ENCODE measurements around the gene FAM9A. TPM values are rescaled to one million over a fixed set of nuclear protein-coding genes. Genes with fewer than 3 reads are reported as not detected.

Gene FAM9A
- total RNA-seq, 1 experiment from 2014 or later: not detected

GRCh38 chrX:8834392-8834791 is 33.2 kb upstream of the FAM9A start:
- Histone ChIP-seq H2AFZ (ENCODE audit: low read length) (no peak overlapping the region), H4K20me1 (ENCODE audit: control insufficient read depth, insufficient read depth, insufficient read length) (no peaks in the 10 kb centered on the region), H3T11ph (ENCODE audit: low read length) (no peak overlapping the region), H2BK5ac (ENCODE audit: insufficient read length, low read length) (no peak overlapping the region), H3K18ac (ENCODE audit: insufficient read length, low read depth, low read length) (no peak overlapping the region), H3K27ac (ENCODE audit: insufficient read length, low read depth, low read length) (no peak overlapping the region), H3K23me2 (ENCODE audit: insufficient read length, low read depth, low read length, poor library complexity, severe bottlenecking) (no peaks in the 10 kb centered on the region), H3K23ac (ENCODE audit: insufficient read length, low read depth, low read length) (no peak overlapping the region), H3K9me3 (ENCODE audit: control insufficient read depth, low read depth, low read length) (no peaks in the 10 kb centered on the region), H4K5ac (ENCODE audit: insufficient read length, low read depth, low read length) (no peak overlapping the region), H3K56ac (ENCODE audit: insufficient read length, low read depth, low read length) (no peak overlapping the region), H3K4me2 (ENCODE audit: insufficient read depth, insufficient read length, low read length) (no peak overlapping the region), H2BK20ac (ENCODE audit: low read depth, low read length, poor library complexity, severe bottlenecking) (no peak overlapping the region), H3K4ac (ENCODE audit: low read depth, low read length) (no peak overlapping the region), H3K9ac (ENCODE audit: extremely low read depth, insufficient read length, low read length) (no peak overlapping the region), H3K79me2 (ENCODE audit: insufficient read depth, low read length) (no peaks in the 10 kb centered on the region), H4K91ac (ENCODE audit: insufficient read length, low read depth, low read length) (no peak overlapping the region), H3K14ac (ENCODE audit: insufficient read depth, low read length) (no peak overlapping the region), H2BK12ac (ENCODE audit: insufficient read length, low read depth, low read length) (no peak overlapping the region), H3K79me1 (ENCODE audit: insufficient read depth, low read depth, low read length, poor library complexity, severe bottlenecking) (no peaks in the 10 kb centered on the region), H2AK5ac (ENCODE audit: insufficient read length, low read length) (no peak overlapping the region), H3K4me1 (ENCODE audit: insufficient read depth, low read length) (no peaks in the 10 kb centered on the region), H2BK120ac (ENCODE audit: low read depth, low read length, poor library complexity, severe bottlenecking) (no peak overlapping the region), H3K27me3 (ENCODE audit: insufficient read depth, low read length) (no peaks in the 10 kb centered on the region), H4K8ac (replicated peaks; ENCODE audit: insufficient read length, low read depth, low read length) (no peak overlapping the region), H2BK15ac (ENCODE audit: low read depth, low read length) (no peak overlapping the region)
- H3K9me3 Mint-ChIP-seq: peaks cover 2 to 22% of the 10 kb centered on the region in 2 experiments; a peak in 3 of 5 replicates
- no peak overlapping the region for H3K4me3 Mint-ChIP-seq
- H3K27me3 Mint-ChIP-seq (ENCODE audit: low read depth): peaks cover 16% of the 10 kb centered on the region
- TF ChIP-seq CTCF (conservative IDR thresholded peaks at IDR 0.05): no peak
- WGBS (ENCODE audit: extremely low coverage, insufficient read length, low lambda C conversion rate): no CpG with 5 or more reads among the region's 1 CpG
- DNase-seq: no peak
- no peaks in the 10 kb centered on the region for H3K36me3 Mint-ChIP-seq (ENCODE audit: insufficient read depth in 1 of 3, low read depth in 3 of 3)
- no peaks in the 10 kb centered on the region for H3K4me1 Mint-ChIP-seq
- H3K27ac Mint-ChIP-seq: no peak overlapping the region
